KMS-11 (cell line): ENCODE data around the gene PDE11A.
A peak's percentile ranks its signal among the peaks of the same experiment; 100 is the strongest.

Experiments
- H2AFZ ChIP-seq: fragments of 200-600 bp; sonication (generic); 2 replicates; pipeline ENCODE4 v1.6.1; 2016; ENCODE audit warnings: antibody characterized with exemption, mixed run types, low read depth
- H3K27ac ChIP-seq: fragments of 200-600 bp; sonication (generic); 2 replicates; pipeline ENCODE4 v1.6.1; 2016; ENCODE audit warnings: mild to moderate bottlenecking, mixed run types
- H3K27me3 ChIP-seq: fragments of 200-600 bp; sonication (generic); 2 replicates; pipeline ENCODE4 v1.6.1; 2017; ENCODE audit warnings: mild to moderate bottlenecking, low read depth, mixed run types, moderate library complexity; ENCODE audit not compliant: insufficient read depth
- H3K36me3 ChIP-seq: fragments of 200-600 bp; sonication (generic); 2 replicates; pipeline ENCODE4 v1.6.1; 2017; ENCODE audit warnings: mild to moderate bottlenecking, mixed run types; ENCODE audit not compliant: insufficient read depth
- H3K4me1 ChIP-seq: fragments of 200-600 bp; sonication (generic); 2 replicates; pipeline ENCODE4 v1.6.1; 2016; ENCODE audit warnings: mild to moderate bottlenecking, low read depth, mixed run types; ENCODE audit not compliant: poor library complexity, severe bottlenecking
- H3K4me2 ChIP-seq: fragments of 200-600 bp; sonication (generic); 2 replicates; pipeline ENCODE4 v1.7.0; 2016; ENCODE audit warnings: mild to moderate bottlenecking, mixed run types
- H3K4me3 ChIP-seq: fragments of 200-600 bp; sonication (generic); IDR thresholded peaks from 2 replicates; pipeline ENCODE4 v1.6.1; 2017; ENCODE audit warnings: low read depth, low read length, mixed read lengths; ENCODE audit not compliant: insufficient read depth
- H3K79me2 ChIP-seq: fragments of 200-600 bp; sonication (generic); 2 replicates; pipeline ENCODE4 v1.6.1; 2016; ENCODE audit warnings: low read depth, mixed run types; ENCODE audit not compliant: insufficient read depth
- H3K9ac ChIP-seq: fragments of 200-600 bp; sonication (generic); 2 replicates; pipeline ENCODE4 v1.6.1; 2016; ENCODE audit warnings: mild to moderate bottlenecking, mixed run types
- H4K20me1 ChIP-seq: fragments of 200-600 bp; sonication (generic); 2 replicates; pipeline ENCODE4 v1.6.1; 2016; ENCODE audit warnings: mild to moderate bottlenecking, mixed run types; ENCODE audit not compliant: insufficient read depth
- TF ChIP-seq, protein P1 (sequence below): fragments of 200-600 bp; sonication (generic); conservative IDR thresholded peaks from 2 replicates; pipeline ENCODE4 v1.6.1; 2017; ENCODE audit warnings: low read depth, mild to moderate bottlenecking, antibody characterized with exemption, low read length, moderate library complexity, mixed read lengths

The PDE11A gene

DNA sequence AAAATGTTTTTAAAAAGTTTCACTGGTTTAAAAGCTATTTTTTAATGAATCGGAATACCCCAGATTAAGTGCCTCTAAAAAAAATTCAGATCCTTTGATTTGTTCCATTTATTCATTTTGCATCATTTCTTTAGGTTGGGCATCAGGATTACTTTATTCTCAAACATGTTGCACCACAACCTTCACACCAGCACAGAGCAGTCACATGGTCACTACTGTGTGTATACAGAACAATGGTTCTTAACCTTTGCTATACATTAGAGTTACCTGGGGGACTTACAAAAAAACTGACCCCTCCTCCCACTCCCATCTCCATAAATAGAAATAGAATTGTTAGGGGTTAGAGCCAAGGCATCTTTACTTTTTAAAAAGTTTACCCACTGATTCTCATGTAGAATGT is 461.8 kb downstream of the PDE11A start:
- no peaks in the 10 kb centered on the region for H3K79me2 ChIP-seq
- H3K4me3 ChIP-seq = no peak overlapping the region
- H3K4me2 ChIP-seq = no peak overlapping the region
- H3K4me1 ChIP-seq = no peaks in the 10 kb centered on the region
- H3K9ac ChIP-seq = no peak overlapping the region
- no peaks in the 10 kb centered on the region for H4K20me1 ChIP-seq
- H3K27ac ChIP-seq = no peak overlapping the region
- no peaks in the 10 kb centered on the region for H3K27me3 ChIP-seq
- H2AFZ ChIP-seq = no peak overlapping the region
- TF ChIP-seq, protein P1, sequence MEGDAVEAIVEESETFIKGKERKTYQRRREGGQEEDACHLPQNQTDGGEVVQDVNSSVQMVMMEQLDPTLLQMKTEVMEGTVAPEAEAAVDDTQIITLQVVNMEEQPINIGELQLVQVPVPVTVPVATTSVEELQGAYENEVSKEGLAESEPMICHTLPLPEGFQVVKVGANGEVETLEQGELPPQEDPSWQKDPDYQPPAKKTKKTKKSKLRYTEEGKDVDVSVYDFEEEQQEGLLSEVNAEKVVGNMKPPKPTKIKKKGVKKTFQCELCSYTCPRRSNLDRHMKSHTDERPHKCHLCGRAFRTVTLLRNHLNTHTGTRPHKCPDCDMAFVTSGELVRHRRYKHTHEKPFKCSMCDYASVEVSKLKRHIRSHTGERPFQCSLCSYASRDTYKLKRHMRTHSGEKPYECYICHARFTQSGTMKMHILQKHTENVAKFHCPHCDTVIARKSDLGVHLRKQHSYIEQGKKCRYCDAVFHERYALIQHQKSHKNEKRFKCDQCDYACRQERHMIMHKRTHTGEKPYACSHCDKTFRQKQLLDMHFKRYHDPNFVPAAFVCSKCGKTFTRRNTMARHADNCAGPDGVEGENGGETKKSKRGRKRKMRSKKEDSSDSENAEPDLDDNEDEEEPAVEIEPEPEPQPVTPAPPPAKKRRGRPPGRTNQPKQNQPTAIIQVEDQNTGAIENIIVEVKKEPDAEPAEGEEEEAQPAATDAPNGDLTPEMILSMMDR = no peak
- no peaks in the 10 kb centered on the region for H3K36me3 ChIP-seq

DNA sequence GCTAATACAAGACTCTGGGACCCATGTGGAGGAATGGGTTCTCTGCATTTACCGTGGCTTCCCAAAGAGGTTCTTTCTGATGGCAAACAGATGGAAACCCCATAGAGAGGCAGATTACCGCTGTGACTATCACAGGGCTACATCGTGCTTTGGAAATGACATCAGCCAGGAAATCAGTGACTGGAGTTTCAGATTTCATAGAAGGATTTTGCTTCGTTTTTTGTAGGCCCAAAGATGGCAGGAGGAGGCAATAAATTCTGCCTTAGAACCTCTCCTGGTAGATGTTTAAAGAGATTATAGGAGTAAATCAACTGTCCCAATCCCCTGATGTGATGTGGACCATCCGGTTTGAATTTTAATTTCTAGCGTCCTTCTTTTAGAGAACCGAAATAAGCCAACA is 465.9 kb downstream of the PDE11A start:
- Histone ChIP-seq H3K9ac (no peak overlapping the region), H3K4me3 (no peak overlapping the region), H3K36me3 (no peaks in the 10 kb centered on the region), H3K27me3 (no peaks in the 10 kb centered on the region), H3K79me2 (no peaks in the 10 kb centered on the region), H3K4me1 (no peaks in the 10 kb centered on the region), H2AFZ (no peak overlapping the region), H4K20me1 (no peaks in the 10 kb centered on the region), H3K27ac (no peak overlapping the region), H3K4me2 (no peak overlapping the region)
- TF ChIP-seq, protein P1 = no peak

DNA sequence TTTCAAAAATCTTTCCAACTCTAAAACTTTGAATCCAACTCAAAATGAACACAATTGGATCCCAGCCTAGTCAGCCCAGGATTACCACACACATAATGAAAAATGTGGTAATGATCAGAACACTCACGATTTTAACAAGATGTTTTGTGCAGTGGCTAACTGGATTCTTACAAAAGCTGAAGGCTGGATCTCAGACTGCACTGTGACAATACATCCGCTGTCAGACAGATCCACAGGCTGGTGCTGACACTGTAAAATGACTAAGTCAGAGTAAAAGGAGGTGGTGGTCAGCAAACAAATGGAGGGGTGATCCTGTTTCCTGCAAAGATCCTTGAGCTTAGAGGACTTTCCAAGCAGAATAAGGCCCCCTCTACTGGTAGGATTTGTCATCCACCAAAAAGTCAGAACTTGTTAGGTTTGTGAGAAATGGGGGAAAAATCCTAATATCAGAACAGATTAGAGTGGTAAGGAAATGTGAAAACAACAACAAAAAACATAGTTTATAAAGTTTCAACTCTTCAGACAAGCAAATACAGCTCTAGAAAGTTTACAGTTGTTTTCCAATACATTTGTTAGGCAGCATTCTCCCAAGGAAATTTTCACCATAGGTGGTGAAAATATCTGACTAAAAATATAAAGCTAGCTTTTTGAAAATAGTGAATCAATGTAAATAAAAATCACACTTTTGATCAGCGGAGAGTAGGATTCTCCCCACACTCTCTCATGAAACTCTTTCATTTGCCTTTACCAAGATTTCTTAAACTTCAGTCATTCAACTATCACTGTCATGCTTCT is 468.1 kb downstream of the PDE11A start:
- no peaks in the 10 kb centered on the region for H3K79me2 ChIP-seq
- no peak overlapping the region for H2AFZ ChIP-seq
- no peak overlapping the region for H3K9ac ChIP-seq
- H3K4me2 ChIP-seq = no peak overlapping the region
- H3K27ac ChIP-seq = no peak overlapping the region
- no peaks in the 10 kb centered on the region for H3K36me3 ChIP-seq
- no peaks in the 10 kb centered on the region for H4K20me1 ChIP-seq
- no peaks in the 10 kb centered on the region for H3K27me3 ChIP-seq
- no peaks in the 10 kb centered on the region for H3K4me1 ChIP-seq
- TF ChIP-seq, protein P1 = peak; percentile 83
- no peak overlapping the region for H3K4me3 ChIP-seq

- H3K4me2 ChIP-seq = no peak overlapping the region
- no peaks in the 10 kb centered on the region for H3K36me3 ChIP-seq
- TF ChIP-seq, protein P1 = no peak
- no peaks in the 10 kb centered on the region for H3K4me1 ChIP-seq
- no peaks in the 10 kb centered on the region for H3K27me3 ChIP-seq
- no peaks in the 10 kb centered on the region for H4K20me1 ChIP-seq
- no peak overlapping the region for H2AFZ ChIP-seq
- no peak overlapping the region for H3K4me3 ChIP-seq
- no peak overlapping the region for H3K27ac ChIP-seq
- H3K9ac ChIP-seq = no peak overlapping the region
- H3K79me2 ChIP-seq = no peaks in the 10 kb centered on the region
These were observed 468.8 kb downstream of the PDE11A start for GRCh38 chr2:177603768-177604167.
